Activated CD4-positive, alpha-beta T cell treated with anti-CD3 and anti-CD28 coated beads for 1 hour (primary cell): ENCODE measurements around the gene ASB18.

Experiments
- DNase-seq: peaks from one replicate; pipeline ENCODE4 v3.0.0-alpha.2; 2020

Gene ASB18

DNA sequence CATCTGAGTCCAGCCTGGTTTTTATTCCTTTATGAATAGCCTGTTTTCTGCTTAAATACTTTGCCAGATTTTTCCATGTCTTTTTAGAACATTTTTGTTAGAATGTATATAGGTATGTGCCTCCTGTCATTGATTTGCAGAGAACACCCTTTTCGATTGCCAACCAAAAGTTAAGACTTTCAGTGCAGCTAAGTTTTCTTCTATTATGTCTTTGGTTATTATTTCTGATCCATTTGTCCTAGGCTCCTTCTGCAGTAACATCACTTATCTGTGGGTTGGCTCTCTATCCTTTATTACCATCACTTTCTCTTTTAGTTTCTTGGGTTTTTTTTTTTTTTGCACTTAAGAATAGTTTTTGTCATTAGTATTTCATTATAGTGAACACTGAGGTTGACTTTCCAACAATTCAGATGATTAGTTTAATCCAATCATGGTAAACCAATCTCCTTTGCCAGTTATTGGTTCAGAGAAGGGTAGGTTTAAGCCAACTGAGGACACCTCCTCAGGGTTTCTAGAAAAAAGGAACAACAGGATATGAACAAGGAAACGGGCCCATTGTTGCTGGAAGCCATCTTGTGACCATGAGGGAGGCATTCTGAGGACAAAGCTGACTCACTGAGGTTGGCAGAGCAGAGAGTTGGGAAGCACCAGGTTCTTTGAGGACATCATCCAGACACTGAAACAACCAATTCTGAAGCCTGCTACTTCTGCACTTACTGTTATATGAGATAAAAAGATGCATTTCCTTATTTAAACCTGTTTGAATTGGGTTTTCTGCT lies 58.1 kb downstream of the ASB18 start:
- DNase-seq, result no peak

DNA sequence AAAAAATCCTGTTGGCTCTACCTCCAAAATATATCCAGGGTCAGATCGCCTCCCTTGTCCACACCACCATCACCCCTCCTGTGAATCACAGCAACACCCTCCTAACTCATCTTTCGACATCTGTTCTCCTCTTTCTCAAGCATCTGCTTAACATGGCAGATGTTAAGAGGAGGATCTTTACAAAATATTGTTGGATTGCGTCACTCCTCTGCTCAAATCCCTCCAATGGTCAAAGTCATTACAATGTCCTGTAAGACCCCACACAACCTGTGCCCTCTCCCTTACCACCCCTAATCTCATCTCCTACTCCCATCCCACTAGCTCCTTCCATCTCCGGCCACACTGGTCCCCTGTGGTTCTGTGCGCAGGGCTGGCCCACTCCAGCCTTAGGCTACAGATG lies 59.3 kb downstream of the ASB18 start:
- no peak for DNase-seq

DNA sequence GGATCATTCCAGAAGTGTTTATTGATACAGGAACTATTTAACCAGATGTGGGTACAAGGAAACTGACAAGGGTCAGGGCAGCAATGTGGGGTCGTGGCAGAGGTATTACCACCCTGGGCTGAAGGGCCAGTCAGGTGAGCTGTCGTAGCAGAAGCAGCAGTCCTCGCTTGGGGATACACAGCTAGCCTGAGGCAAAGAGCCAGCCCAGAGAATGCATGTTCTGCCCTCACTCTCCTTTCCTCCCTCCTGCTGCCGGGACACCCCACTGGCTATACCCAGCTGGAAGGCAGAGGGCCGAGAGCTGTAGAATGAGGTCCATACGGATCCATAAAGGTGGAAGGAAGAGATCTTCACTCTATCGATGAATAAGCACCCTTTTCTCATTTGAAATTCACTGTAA lies 63.8 kb downstream of the ASB18 start:
- DNase-seq, result no peak

DNA sequence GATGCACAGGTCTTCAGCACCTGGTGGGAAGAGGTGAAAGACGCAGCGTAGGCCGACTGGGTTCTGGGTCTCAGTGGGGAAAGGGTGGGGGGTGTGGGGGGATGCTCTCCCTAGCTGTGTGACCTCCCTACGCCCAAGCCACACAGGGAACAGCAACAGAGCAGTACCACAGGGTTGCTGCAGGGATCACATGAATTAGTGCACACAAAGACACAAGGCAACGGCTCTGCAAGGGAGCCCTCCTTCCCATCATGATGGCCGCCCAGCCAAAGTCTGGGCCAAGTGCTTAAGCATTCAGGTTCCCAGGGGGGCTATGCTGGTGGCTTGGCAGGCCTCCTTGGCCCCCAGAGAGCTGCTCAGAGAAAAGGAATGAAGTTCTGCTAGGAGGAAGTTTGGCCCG lies 67.8 kb downstream of the ASB18 start:
- no peak for DNase-seq

DNA sequence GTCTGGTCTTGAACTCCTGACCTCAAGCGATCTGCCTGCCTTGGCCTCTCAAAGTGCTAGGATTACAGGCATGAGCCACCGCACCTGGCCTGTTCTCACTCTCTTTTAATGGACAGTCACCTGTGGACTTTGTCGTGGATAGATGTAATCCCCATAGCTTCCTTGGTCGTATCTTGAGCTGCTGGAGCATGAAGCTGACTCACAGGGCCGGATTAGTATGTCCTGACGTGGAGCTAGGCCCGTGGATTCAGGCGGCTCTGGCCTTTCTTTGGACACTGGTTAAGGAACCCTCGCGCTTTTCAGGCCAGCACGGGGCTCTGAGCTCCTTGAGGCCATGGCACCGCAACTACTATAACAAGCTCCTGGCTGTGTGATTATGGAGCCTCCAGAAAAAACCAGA lies 68.5 kb downstream of the ASB18 start:
- DNase-seq, result no peak

DNA sequence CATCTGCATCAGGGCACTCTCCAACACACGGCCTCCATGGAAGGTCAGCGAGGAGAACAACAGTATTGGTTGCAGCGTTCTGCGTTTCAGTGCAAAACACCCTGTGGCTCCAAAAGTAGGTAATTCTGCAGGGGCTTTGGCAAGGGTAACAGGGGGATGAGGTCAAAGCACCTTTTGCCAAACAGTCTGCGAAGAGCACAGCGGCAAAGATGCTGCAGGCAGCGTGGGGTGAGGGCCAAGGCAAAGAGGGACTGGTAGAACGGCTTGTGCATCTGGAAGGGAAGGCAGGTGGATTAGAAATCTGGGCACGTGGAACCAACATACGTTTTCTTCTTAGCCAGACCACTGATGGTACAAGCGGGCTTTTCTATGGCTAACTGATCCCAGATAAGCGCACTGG lies 69.4 kb downstream of the ASB18 start:
- DNase-seq, result no peak

DNA sequence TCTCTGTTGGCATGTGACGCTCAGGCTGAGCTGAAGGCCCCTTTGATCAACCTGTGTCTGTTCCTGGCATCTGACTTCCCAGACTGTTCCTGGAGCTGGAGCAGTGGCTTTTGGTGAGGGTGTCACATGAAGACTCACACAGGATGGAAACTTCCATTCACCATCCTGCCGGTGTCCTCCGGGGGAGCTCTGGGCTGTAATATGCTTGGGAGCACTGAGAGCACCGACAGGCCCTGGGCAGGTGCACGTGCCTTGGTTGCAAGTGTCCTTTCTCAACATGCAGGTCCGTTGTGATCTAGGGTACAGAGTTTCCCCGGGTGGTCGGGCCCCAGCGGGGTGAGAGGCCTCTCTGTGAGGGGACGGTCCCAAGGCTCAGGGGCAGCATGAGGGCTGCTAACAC lies 71.2 kb downstream of the ASB18 start:
- DNase-seq, result no peak

DNA sequence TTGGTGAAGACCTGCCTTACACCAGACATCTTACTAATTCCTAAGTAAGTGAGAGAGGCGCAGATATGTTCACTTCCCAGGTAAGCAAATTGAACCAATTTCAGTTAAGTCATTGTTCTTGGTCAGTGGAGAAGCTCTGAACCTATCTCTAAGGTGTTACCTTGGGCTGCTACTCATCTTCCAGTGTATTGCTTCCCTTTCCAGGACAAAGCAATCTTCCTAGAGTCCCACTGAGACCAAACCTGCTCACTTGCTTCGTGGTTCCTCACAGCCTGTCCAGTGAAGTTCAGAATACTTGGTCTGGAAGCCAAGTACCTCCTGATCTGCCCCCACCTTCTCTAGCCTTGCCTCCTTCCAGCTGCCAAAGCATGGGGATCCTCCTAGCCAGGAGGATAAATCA lies 73.5 kb downstream of the ASB18 start:
- DNase-seq, result no peak

DNA sequence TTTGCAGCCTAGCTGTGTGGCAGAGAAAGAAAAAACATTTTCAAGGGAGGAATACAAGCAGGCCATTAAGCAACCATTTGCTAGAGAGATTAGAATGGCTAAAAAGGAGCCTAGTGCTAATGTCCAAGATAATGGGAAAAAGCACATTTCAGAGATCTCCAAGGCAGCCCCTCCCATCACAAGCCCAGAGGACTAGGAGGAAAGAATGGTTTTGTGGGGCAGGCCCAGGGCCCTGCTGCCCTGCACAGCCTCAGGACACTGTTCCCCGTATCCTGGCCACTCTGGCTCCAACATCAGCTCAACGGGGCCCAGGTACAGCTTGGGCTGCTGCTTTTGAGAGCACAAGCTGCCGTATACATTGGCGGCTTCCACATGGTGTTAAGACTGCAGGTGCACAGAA lies 79.5 kb downstream of the ASB18 start:
- DNase-seq, result no peak

DNA sequence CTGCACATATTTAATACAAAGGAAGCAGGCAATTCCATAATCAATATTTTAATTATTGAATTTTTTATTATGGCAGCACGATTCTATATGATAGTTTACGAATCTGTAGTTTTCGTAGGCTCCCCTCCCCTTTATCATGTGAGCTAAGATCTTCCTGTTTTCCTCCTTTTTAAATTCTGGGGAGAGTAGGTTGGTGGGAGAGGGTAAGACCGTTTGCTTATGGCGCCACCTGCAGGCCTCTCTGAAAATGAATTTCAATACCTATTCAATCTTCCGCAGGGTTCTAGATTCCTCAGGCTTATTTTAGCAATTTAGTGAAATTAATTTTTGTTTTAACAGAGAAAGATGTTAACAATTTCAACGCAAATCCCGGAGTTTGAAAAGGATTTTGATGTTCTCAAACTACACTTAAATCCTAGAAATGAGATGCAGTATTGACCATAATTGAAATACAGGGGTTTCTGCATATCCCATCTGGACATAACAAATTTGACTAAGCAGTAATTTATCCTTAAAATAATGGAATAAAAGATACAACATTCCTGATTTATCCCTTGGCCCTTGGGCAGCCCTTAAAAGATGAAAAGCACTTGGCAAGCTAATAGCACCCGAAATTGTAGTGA lies 83.3 kb downstream of the ASB18 start:
- DNase-seq, result no peak

DNA sequence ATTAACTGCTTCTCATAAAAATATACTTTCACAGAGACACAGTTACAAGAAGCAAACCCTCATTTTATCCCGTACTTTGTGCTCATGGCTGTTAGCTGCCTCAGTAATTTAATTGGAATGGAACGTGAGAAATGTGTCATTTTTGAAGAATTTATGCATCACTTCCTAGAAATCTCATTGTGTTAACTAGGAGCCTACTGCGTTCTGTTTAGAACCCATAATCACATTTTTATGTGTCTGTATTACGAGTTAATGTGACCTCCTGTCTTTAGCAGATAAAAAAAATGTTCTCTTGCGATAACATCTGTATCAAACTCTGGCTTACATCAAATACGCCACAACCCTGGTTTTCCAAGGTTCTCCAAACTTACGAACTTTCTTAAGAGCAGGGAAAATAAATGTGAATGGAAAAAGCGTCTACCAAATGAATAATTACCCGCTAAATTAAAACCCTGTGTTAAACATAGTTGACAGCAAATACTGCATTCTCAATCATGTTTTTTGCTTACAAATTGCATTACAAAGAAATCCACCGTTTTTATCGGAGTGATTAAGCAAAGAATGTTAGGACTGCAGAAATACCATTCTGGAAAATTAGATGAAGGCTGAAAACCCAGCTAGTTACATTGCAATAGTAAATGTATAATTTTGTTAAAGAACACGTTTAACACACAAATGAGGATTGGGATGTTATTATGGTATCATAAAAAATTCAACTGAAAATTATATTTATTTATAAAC lies 84.0 kb downstream of the ASB18 start:
- no peak for DNase-seq

DNA sequence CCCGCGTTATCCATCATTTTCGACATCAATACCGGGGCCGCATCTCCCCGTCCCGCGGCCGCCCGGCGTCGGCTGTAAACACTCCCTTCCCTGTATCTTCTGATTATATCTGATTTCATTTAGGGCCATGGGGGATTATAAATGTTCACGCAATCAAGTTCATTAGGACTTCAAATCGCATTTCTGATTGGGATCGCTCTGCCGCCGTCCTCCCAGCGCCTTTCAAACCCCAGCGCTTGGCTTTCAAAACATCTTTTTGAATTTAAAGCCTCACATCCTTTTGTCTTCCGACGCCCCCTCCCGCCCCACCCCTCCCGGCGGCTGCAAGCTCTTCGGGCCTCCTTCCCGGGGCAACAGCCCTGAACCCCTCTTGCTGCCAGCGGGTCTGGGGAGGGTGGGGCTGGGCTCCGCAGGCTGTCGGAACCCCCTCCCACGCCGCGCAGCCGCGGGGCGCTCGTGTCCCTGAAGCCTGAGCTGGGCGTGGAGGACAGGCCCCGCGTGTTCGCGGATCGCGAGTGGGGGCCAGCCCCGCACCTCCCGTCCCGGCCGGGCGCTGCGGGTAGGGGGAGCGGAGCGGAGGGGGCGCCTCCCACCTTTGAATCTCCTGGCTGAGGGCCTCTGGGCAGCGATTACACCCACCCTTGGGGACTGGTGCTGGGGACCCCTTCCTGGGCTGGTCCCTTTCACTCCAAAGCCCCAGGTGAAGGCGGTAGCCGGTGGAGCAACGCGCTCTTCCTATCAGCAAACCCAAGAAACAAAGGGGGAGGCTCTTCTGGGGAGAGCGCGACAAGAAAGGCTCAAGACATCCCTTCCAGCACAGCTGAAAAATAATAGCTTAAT lies 84.8 kb downstream of the ASB18 start:
- no peak for DNase-seq

DNA sequence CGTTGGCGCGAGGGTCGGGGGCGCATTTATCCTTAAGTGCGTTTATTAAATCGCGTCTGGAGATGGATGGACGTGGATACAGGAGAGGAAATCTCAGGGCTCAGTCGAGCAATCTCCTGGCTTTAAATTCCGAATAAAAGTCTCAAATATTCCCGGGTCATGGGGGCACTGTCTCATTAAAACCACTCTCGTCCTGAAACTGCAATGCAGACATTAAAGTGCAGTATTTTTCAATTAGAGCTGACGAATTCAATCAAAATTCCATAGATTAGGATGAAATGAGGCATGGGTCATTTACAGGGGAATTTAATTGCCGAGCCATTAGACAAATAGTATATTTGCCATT lies 85.3 kb downstream of the ASB18 start:
- no peak for DNase-seq

DNA sequence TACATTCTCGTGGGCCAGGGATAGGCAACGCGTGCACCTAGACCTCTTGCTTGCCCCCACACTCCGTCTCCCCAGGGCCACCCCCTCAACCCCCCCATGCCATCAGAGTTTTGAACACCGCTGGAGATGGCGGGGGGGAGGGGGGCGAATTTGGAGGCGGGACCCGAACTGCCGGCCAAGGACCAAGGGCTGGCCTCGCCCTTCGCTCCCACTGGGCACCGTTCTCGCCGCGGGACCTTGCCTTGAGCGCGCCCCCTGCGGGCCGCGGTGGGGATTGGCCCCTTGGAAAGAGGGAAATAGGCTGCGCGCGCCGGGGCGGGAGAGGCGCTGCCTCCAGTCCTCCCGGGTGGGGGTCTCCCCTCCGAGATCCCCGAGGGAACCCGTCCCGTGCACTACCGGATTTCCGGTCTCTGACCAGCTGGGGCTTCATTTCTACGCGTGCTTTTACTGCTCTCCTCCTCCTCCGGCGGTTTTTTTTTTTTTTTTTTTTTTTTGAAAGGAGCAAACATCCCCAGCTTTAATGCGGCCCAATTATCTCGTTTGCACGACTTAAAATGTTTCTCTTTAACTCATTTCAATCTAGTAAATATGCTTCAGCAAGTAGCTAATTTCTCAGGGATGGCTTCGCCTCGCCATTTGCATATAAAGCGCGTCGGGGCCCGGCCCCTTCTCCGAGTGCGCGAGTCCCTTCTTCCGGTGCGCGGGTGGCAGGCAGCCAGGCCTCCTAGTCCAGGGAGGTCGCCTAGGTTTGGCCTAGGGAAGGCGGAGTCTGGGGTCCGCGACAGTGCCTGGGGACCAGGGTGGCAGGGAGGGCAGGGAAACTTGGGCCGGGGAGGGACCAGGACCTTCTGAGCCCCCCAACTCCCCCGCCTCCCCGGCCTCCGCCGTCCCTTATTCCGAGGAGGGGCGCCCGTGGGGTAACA lies 86.0 kb downstream of the ASB18 start:
- DNase-seq, result no peak

DNA sequence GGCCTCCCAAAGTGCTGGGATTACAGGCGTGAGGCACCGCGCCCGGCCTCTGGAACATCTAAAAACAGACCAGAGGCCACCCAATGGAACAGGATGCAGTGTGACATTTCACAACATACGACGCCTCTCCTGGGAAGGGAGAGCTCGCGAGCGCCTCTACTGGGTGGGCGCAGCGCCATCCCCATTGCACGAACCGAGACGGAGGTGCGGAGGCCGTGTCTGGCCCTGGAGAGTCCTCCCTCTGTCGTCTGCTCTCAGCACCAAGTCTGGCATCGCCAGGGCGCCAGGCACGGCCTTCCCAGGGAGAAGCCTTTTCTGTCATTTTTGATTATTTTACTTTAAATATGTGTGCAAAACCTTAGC lies 86.6 kb downstream of the ASB18 start:
- DNase-seq, result no peak

DNA sequence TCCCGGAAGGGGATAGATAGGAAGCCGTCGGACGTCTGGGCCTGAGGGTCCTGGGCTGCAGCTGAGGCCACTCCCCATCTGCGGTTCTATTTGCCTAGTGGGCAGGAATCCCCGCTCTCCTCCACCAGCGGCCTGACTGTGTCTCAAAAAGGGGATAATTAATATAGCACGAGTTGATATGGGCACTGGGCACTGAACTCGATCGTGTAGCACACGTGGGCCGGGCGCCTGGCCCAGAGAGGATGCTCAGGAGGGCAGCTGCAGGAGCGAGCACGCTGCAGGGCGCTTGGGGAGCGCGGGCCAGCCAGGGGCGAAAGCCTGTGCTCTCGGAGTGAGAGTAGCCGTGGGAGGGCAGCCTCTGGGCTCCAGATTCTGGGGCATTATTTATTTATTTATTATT lies 87.3 kb downstream of the ASB18 start:
- no peak for DNase-seq

DNA sequence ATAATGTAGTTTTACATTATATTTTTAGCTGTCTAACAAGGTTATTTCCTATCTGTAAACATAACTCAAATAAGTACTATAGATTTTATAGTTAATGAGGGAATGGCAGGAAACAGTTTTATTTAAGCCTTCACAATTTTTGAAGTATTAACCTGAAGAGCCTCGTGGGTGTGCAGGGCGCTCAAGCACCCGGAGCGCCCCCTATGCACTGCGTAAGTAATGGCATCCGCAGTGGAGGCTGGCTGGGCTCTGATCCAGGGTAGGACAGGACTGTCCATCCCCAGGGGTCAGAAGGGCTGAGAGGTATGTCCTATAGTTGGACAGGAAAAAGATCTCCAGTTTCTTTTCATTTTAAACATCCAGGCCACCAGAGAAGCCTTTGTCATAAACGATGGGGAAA lies 87.8 kb downstream of the ASB18 start:
- DNase-seq, result no peak

DNA sequence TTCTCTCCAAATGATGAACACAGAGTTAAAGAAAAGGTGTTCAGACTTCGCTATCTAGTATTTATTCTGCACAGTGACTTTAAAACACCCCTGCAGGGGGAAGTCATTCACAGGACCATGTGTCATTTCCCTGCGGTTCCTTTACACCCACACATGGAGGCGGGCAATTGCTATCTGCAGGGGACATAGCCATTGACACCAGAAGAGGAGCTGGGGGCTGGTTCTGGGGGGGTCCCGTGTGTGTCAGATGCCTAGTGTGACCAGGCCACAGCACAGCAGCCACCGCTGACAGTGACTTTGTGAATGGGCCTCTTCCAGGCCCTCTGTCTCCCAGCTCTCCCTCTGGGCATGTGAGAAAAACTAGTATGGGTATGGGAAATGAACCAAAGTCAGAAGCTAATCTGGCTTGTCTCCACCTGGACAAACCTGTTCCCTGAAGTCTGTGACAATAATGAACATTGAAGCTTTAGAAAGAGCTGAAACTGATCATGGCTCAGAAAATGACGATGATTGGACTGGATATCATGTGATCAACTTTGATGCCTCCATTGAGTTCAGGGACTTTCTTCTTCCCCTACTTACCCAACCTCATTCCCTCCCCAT lies 88.6 kb downstream of the ASB18 start:
- no peak for DNase-seq

DNA sequence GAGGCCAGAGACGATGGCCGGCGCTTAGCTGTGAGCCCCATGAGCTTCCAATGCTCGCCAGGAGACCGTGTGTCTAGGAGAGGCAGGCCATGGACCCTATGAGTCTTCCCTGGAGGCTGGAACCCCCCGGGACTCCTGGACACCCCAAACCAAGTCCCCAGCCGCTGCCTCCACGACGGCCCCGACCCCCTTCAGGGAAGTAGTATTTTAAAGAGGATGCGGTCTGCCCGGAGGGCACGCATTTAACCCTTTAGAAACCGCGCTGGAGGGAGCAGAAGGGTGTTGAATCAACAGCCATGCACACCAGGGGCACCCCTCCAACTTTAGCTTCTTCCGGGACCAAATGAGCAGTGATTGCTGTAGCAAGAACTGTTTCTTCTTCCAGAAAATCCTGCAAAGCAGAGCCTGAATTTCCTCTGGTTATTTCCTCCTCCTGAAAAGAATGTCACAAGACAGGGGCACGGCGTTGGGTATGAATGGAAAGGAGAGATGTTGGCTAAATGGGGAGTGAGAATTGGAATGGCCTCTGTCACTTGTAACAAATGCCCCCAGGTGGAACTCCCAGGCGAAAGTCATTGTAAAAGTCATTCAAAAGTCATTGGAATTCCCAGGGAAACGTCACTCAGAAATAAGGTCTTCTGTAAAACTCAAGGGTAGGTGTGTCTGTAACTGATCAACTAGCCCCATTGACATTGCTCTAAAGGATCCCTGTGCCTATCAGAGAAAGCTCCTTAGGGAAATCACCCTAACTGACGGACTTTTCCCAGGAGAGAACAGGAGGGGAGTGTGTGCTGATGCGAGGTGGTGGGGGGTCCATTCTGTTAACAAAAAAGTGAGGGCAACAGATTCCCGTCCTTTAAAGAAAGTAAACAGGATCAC lies 90.2 kb downstream of the ASB18 start:
- no peak for DNase-seq

DNA sequence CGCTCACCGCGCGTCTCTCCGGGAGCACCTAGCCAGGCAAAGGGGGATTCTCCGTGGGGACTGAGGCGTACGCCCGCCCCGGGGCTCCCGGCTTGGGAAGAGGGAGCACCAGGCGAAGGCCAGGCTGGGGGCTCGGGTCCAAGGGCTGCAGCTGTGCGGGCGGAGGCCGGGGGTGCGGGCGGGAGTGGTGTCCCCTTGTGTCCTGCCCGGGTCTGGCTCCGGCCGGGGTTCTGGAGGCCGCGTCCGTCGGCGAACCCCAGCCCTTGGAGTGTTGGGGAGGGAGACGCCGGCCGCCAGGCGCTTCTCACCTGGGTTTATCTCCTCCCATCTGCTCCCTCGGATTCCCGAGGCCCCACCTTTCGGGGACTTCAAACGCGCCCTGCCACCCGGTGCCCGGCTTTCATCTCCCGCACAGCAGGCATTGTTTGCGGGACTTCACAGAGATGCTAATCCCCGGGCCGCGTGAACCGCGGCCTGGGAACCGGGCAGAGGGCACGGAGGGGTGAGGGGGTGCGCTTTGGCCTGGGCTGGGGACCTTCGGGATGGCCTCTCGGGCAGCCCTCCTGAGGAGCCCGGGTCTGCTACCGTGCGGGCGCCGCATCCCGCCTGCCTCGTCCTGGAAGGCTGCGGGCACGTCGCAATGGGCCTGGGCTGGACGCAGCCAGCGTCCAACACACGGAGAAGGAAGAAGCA lies 91.0 kb downstream of the ASB18 start:
- DNase-seq, result no peak
